ENCODE measurements around the gene H1-8.

H1-8 gene

DNA sequence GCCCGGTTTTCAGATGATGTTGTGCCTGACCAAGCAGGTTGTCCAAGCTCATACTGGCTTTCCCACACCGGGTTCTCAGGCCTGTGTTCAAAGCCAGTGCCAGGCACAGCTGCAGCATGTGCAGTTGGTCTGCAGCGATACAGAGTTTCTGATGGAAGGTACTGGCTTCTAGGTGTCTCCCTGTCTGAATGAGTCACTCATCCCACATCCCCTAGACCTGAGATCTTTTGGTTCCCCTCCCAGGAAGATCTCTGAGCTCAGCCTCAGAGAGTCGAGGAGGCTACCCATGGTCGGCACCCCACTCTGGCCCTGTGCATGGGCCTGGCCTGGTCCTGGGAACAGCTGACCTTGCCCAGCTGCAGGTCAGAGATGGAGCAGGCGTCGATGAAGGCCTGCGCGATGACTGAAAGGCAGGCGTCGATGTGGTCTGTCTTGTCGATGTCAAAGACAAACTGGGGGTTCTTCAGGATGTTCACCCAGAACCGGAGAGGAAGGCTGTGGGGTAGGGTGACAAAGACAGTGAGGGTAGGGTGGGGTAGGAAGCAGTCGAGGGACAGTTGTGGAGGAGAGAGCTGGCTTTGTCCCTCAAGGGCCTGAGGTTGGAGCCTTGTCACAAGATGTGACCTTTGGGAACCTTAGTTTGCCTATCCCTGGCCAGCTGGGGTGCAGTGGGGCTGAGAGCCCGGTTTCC is 15.3 kb downstream of the H1-8 start:
- no peak for DNase-seq

- DNase-seq = no peak
Observed at GRCh38 chr3:129558772-129559564, 16.0 kb downstream of the H1-8 start.

- DNase-seq = no peak
Observed at GRCh38 chr3:129559565-129560079, 16.6 kb downstream of the H1-8 start.

GRCh38 chr3:129560269-129560787 is 17.4 kb downstream of the H1-8 start:
- DNase-seq = no peak

DNA sequence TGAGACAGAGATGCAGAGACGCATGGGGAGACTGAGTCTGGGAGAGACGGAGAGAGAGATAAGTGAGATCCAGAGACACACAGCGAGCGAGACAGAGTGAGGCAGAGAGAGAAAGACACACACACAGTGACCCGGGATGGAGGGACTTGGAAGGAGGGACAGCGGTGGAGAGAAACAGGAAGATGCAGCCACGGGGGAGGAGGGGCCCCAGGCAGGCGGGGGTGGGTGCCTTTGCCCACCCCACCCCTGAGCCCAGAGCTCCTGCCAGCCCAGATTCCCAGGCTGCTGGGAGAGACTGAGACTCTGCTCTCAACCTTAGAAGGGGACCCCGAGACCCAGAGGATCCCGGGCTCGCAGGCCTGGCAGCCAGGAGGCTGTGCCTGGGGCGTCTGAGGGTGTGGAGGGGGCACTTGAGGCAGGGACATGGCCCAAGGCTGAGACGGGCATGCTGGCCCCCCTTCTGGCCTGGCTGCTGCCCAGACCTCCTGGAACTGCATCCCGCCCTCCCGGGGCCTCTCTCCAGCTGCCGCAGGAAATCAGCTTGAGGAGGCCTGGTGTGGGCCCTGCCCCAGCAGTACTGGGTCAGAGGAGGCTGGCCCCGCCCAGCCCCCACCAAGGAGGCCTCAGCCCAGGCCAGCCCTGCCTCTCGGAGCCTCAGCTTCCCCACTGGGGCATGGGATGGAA is 18.1 kb downstream of the H1-8 start:
- DNase-seq = no peak

DNA sequence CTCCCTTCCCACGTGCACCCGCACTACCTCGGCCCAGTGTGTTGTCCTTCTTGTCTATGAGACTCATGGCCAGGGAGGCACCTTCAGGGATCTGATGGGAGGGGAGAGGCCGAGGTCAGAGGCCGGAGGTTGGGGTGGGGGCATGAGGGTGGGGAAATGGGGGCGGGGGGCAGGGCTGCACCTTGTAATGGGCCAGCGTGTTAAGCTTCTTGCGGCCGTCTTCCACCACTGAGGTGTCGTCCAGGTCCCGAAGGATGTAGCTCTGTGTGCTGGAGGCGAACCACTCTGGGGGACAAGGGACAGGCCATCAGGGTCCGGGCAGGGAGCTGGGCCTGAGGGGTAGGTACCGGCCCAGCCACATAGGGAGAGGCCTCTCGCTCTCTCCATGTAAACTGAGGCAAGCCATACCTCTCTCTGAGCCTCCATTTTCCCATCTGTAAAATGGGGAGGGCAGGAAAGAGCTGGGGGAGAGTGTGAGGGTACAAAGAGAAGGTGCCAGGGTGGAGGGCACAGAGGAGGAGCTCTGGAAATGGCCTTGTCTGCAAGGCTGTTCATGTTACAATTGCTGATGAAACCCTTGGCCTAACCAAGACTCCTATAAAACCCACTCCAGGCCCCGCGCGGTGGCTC is 18.8 kb downstream of the H1-8 start:
- DNase-seq = no peak

DNA sequence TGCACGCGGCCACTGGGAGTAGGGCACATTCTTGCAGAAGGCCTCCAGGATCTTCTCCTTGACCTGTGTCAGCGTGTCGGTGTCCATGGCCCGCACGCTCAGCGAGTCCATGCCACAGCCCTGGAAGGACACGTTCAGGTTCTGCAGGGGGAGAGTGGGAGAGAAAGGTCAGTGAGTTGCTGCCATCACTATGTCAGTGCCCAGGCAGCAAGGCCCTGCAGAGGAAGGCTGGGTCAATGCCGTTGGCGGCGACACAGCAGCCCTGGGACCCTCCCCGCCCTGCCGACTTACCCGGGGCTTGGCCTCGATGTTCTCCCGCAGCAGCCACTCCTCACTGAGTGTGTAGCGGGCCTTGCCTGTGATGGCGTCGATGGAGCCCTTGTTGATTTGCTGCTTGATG is 19.8 kb downstream of the H1-8 start:
- no peak for DNase-seq

DNA sequence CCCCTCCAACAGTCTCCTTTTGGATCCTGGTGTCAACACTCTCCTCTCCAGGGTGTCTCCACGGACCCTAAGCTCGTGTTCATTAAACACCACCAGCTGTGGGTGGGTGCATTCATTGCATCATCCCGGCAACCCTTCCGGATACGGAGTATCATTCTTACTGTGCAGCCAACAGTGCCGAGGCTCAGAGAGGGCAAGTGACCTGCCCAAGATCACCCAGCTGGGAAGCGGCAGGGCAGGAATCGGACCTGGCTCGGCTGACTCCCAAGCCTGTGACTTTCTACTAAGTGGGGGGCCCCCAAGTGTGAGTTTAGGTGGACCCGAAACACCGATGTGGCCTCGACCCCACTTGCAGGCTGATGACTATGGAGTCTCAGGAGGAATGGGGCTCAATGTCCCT is 20.4 kb downstream of the H1-8 start:
- no peak for DNase-seq

- no peak for DNase-seq
Observed at GRCh38 chr3:129563850-129564535, 21.0 kb downstream of the H1-8 start.

- no peak for DNase-seq
Observed at GRCh38 chr3:129564981-129565644, 22.1 kb downstream of the H1-8 start.

DNA sequence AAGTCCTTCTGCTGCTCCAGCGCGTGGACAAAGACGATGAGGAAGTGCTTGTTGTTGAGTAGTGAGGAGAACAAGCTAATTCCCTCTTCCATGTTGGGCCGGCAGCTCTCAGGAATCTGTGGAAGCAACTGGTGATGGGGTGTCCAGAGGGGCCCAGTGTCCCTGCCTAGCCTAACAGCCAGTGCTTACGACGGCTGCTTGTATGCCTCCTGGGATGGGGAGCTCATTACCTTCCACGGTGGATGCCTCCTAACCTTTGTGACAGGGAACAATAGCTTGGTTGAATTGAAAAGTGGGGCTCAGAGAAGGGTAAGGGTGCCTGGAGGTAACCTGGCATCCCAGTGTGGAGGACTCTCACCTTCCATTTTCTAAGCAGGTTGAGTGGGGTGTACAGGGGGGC is 22.9 kb downstream of the H1-8 start:
- DNase-seq = no peak

- DNase-seq = no peak
Observed at GRCh38 chr3:129567176-129567705, 24.3 kb downstream of the H1-8 start.

DNA sequence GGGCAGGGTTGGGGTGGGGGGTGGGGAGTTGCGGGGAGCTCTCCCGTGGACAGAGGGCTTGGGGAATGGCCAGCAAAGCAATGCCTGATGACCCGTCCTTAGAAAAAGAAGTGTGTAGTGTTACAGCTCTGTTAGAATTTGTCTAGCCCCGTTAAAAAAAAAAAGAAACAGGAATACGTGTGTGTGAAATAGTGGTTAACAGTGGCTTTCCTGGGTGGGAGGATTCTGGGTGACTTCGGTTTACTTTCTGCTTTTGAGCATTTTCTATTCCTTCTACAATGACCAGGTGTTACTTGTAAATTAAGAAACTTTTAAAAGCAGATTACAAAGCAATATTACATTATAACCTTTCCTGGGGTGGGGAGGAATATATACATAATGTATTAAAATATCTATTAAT is 25.0 kb downstream of the H1-8 start:
- DNase-seq = no peak

GRCh38 chr3:129569856-129570255 is 26.9 kb downstream of the H1-8 start:
- DNase-seq = no peak

DNA sequence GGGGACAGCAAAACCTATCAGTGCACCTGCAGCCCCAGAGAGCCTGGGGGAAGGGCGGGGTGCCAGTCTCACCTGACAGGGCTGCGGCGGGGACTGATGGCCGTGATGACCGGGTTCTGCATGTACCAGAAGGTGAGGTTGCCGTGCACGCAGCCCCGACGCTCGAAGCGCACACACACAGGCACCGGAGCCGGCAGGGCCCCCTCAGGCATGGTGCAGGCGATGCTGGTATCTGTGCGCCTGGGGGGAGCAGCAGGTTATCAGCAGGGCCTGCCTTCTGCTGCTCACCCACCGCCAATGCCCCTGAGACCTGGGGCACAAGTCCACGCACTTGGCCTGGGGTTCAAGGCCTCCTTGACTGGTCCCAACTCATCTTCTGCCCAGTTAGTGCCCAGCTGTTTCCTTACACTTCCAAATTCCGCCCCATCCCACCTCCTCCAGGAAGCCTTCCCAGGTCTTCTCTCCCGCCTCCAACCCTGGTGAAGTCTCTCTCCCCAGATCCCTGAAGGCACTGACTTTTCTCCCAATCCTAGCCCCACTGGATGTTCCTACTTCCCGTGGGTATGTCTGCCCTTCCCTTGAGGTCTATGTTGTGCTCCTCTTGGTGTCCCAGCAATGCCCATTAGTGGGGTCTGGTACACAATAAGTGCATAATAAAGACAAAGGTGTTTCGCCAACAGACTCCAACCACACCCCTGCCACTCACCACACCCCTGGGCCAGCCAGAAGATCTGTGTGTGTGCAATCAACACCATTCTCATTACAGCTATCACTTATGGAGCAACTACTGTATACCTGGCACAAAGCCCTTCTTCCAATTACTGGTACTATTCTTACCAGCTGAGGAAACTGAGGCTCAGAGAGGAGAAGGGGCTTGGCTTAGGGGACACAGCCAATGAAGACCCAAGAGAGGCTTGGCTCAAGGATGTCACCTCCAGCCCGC is 28.9 kb downstream of the H1-8 start:
- no peak for DNase-seq

- no peak for DNase-seq
Observed at GRCh38 chr3:129572603-129573002, 29.6 kb downstream of the H1-8 start.

DNA sequence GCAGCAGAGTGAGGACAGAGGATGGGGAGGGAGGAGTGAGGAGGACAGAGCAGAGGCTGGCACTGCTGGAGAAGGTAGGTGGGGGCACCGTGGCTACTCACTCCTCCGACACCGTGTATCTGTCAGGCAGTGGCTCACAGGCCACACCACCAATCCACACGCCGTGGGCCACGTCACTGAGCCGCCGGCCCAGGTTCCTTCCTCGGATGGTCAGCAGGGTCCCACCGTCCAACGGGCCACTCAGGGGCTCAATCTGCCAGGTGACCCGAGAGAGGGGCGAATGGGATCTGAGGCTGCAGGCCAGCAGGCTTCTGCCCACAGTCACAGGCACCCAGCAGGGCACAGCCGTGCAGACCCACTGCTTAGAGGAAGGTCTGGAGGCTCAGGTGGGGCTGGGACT is 30.5 kb downstream of the H1-8 start:
- no peak for DNase-seq

GRCh38 chr3:129574206-129574605 is 31.2 kb downstream of the H1-8 start:
- no peak for DNase-seq

- no peak for DNase-seq
Observed at GRCh38 chr3:129575233-129575996, 32.4 kb downstream of the H1-8 start.

DNA sequence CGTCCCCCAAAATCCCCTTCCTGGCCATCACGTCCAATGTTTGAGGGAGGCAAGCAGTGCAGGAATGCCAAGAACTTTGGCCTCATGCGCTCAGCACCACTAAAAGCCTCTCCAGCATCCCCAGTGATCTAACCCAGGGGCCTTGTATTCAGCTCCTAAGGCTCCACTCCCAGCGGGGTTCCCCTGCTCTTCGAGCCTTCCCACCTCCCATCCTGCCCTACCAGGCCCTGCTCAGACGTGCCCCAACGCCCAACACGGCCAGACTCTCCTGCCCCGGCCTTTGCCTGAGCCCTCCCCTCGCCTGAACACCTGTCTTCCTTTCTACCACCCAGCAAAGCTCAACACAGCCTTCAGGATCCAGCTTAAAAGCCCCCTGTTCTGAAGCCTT is 33.0 kb downstream of the H1-8 start:
- no peak for DNase-seq
